Measurements from ENCODE around the gene GALNT14.

GRCh38 chr2:30927465-30928075, 210.7 kb downstream of the GALNT14 start:
- TF ChIP-seq NFYB (CRISPR knock-in tag; conservative IDR thresholded peaks at IDR 0.05; ENCODE audit: low read depth) = no peak
- TF ChIP-seq SMAD4 (CRISPR knock-in tag; IDR thresholded peaks at IDR 0.05) = no peak
- TF ChIP-seq NR3C1 (CRISPR knock-in tag; conservative IDR thresholded peaks at IDR 0.05; ENCODE audit: low read depth) = no peak
- TF ChIP-seq ATF1 (CRISPR knock-in tag; IDR thresholded peaks at IDR 0.05) = no peak
- no peak for TF ChIP-seq CREB1 (CRISPR knock-in tag; IDR thresholded peaks at IDR 0.05)
